ENCODE data around the gene ZNF649.

- TF ChIP-seq, protein P1, sequence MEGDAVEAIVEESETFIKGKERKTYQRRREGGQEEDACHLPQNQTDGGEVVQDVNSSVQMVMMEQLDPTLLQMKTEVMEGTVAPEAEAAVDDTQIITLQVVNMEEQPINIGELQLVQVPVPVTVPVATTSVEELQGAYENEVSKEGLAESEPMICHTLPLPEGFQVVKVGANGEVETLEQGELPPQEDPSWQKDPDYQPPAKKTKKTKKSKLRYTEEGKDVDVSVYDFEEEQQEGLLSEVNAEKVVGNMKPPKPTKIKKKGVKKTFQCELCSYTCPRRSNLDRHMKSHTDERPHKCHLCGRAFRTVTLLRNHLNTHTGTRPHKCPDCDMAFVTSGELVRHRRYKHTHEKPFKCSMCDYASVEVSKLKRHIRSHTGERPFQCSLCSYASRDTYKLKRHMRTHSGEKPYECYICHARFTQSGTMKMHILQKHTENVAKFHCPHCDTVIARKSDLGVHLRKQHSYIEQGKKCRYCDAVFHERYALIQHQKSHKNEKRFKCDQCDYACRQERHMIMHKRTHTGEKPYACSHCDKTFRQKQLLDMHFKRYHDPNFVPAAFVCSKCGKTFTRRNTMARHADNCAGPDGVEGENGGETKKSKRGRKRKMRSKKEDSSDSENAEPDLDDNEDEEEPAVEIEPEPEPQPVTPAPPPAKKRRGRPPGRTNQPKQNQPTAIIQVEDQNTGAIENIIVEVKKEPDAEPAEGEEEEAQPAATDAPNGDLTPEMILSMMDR (conservative IDR thresholded peaks at IDR 0.05; ENCODE audit: low read depth, low read length), result no peak
- TF ChIP-seq EZH2 (IDR thresholded peaks at IDR 0.05; ENCODE audit: borderline replicate concordance, low read depth, low read length, poor library complexity, severe bottlenecking), result no peak
These were observed 22.3 kb downstream of the ZNF649 start for GRCh38 chr19:51882518-51882917.

Data from A673 (cell line).